ENCODE data around the gene NYNRIN. TPM values are rescaled to one million over a fixed set of nuclear protein-coding genes. Genes with fewer than 3 reads are reported as not detected.

NYNRIN gene
- total and polyA plus RNA-seq, 2 donors (not counting 3 experiments of a cell fraction or from before 2014, with no cell fraction given): 37.2 to 42.8 TPM

DNA sequence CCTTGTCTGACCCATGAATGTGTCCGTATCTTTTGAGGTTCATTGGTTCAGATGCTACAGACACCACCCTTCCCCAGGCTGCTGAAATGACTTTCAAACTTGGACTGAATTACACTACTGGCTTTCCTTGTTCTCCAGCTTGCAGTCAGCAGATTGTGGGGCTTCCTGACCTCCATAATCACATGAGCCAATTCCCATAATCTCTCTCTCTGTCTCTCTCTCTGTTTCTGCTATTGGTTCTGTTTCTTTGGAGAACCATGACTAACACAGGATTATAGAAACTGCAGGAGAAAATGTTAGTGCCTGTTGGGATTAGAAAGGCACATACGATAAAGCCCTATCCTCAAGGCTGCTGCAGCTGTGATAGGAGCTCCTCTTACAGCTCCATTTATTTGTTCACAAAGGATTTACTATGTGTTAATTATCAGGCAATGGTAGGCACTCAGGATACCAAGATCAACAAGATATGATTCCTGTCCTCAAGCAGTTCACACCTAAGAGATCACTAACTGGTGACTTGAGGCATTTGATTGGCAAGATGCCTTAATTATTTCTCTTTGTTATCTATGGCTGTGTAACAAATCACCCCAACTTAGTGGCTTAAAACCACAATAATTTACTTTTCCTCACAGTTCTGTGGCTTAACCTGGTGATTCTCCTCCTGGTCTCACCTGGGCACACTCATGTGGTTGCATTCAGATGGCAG, 10.2 kb upstream of the NYNRIN start:
- Histone ChIP-seq H3K36me3 (ENCODE audit: control insufficient read depth in 2 of 2, extremely low read depth in 1 of 2, insufficient read depth in 2 of 2, low read length in 2 of 2) (no peaks in the 10 kb centered on the region), H3K4me3 (replicated peaks in 1 of 3; ENCODE audit: insufficient read depth in 1 of 3, low read depth in 1 of 3, low read length in 3 of 3) (no peak overlapping the region), H3K4me2 (ENCODE audit: insufficient read depth, low read length) (no peak overlapping the region), H3K9me3 (replicated peaks; ENCODE audit: control insufficient read depth, insufficient read depth, low read length) (no peaks in the 10 kb centered on the region), H3K79me2 (ENCODE audit: control insufficient read depth, insufficient read depth, low read length) (no peaks in the 10 kb centered on the region), H2AFZ (ENCODE audit: low read depth, low read length) (peak overlapping the region; percentile 11), H3K9ac (replicated peaks; ENCODE audit: extremely low read depth, insufficient read depth, low read length) (no peak overlapping the region), H3K27me3 (ENCODE audit: control insufficient read depth in 2 of 2, insufficient read depth in 2 of 2, low read length in 2 of 2) (peaks cover 1 to 11% of the 10 kb centered on the region in 2 experiments), H3K9me1 (replicated peaks; ENCODE audit: control insufficient read depth, extremely low read depth, insufficient read depth, low read length) (no peaks in the 10 kb centered on the region), H3K27ac (ENCODE audit: insufficient read depth, low read depth, low read length) (no peak overlapping the region), H4K20me1 (replicated peaks; ENCODE audit: control insufficient read depth, extremely low read depth, insufficient read depth, low read length) (no peaks in the 10 kb centered on the region), H3K4me1 (ENCODE audit: control insufficient read depth, extremely low read depth, insufficient read depth, low read length) (peaks cover 23% of the 10 kb centered on the region)
- ChIA-PET CTCF (interaction anchor here (0.9 to 2.8 kb wide), 7 partner anchors 10 to 55 kb away, joined by 3 to 11 read pairs (median 6); partner anchors contain the start of gene NYNRIN), POLR2A (interaction anchor here (0.8 kb wide), 1 partner anchor 10 kb away, joined by 3 read pairs; no protein-coding TSS in a partner anchor)
- BruUV-seq (replicated peaks): no TSS peak
- TF ChIP-seq POLR2AphosphoS5 (IDR thresholded peaks at IDR 0.05; ENCODE audit: insufficient read depth, low read depth, low read length) (no peak), EZH2 (IDR thresholded peaks at IDR 0.05; ENCODE audit: borderline replicate concordance, low read depth, low read length, severe bottlenecking) (no peak)
- TF ChIP-seq, protein P1, sequence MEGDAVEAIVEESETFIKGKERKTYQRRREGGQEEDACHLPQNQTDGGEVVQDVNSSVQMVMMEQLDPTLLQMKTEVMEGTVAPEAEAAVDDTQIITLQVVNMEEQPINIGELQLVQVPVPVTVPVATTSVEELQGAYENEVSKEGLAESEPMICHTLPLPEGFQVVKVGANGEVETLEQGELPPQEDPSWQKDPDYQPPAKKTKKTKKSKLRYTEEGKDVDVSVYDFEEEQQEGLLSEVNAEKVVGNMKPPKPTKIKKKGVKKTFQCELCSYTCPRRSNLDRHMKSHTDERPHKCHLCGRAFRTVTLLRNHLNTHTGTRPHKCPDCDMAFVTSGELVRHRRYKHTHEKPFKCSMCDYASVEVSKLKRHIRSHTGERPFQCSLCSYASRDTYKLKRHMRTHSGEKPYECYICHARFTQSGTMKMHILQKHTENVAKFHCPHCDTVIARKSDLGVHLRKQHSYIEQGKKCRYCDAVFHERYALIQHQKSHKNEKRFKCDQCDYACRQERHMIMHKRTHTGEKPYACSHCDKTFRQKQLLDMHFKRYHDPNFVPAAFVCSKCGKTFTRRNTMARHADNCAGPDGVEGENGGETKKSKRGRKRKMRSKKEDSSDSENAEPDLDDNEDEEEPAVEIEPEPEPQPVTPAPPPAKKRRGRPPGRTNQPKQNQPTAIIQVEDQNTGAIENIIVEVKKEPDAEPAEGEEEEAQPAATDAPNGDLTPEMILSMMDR (IDR thresholded peaks at IDR 0.05; ENCODE audit: extremely low read depth in 1 of 2, insufficient read depth in 1 of 2, low read depth in 1 of 2, low read length in 2 of 2): no peak
- DNase-seq (ENCODE audit: low read depth, low spot score): no peak
- intact Hi-C loops (cut with micrococcal nuclease): loop anchor here (2.0 kb wide), 1 partner anchor 54 kb away; the partner anchor contains the start of gene ADCY4
- dilution Hi-C loops (cut with MboI; ENCODE audit: extremely low pct_ligation_motif_present, low sequenced_read_pairs): no loop called here
- FAIRE-seq: no peak

Data from endothelial cell of umbilical vein (primary cell).